Osteoblast (primary cell): ENCODE data around the gene MPV17L. TPM values are rescaled to one million over a fixed set of nuclear protein-coding genes. Genes with fewer than 3 reads are reported as not detected.
"Not testable (repeated sequence)": the region's sequence is repeated elsewhere in the genome, so short reads cannot be mapped to it uniquely, and the experiment has no call there.

ENCODE experiments used
- DNase-seq: peaks from one replicate; pipeline ENCODE4 v3.0.0; 2011; ENCODE audit warnings: low spot score, mixed read lengths; ENCODE audit not compliant: insufficient read length; ENCODE audit errors: missing footprints
- H2AFZ ChIP-seq: 2 replicates; pipeline ENCODE4 v1.6.0; 2011; ENCODE audit warnings: mild to moderate bottlenecking, low read length
- H3K27ac ChIP-seq: 2 replicates; pipeline ENCODE4 v1.5.1; 2011; ENCODE audit warnings: mild to moderate bottlenecking, low read depth, low read length, moderate library complexity
- H3K27me3 ChIP-seq: 2 replicates; pipeline ENCODE4 v1.6.0; 2012; ENCODE audit warnings: mild to moderate bottlenecking, control low read depth, inconsistent platforms, low read length, moderate library complexity; ENCODE audit not compliant: insufficient read depth
- H3K36me3 ChIP-seq: 2 replicates; pipeline ENCODE4 v1.5.1; 2011; ENCODE audit warnings: mild to moderate bottlenecking, low read length, control low read depth, moderate library complexity; ENCODE audit not compliant: insufficient read depth
- H3K4me1 ChIP-seq: 2 replicates; pipeline ENCODE4 v1.5.1; 2011; ENCODE audit warnings: mild to moderate bottlenecking, low read length, control low read depth, moderate library complexity; ENCODE audit not compliant: insufficient read depth
- H3K4me2 ChIP-seq: 2 replicates; pipeline ENCODE4 v1.6.0; 2011; ENCODE audit warnings: mild to moderate bottlenecking, low read length; ENCODE audit not compliant: insufficient read depth
- H3K4me3 ChIP-seq: fragments of 200-600 bp; sonication (generic); 3 replicates; pipeline ENCODE4 v1.5.1; 2012; ENCODE audit warnings: mild to moderate bottlenecking, low read length, inconsistent platforms; ENCODE audit not compliant: insufficient read depth
- H3K79me2 ChIP-seq: 2 replicates; pipeline ENCODE4 v1.6.0; 2012; ENCODE audit warnings: mild to moderate bottlenecking, low read length, control low read depth, inconsistent platforms; ENCODE audit not compliant: insufficient read depth
- H3K9me3 ChIP-seq: 2 replicates; pipeline ENCODE4 v1.5.1; 2011; ENCODE audit warnings: low read depth, low read length, control low read depth
- H4K20me1 ChIP-seq: 2 replicates; pipeline ENCODE4 v1.6.0; 2012; ENCODE audit warnings: mild to moderate bottlenecking, low read length, control low read depth; ENCODE audit not compliant: insufficient read depth
- total RNA-seq: library from RNA; depleted of rRNA; stranded (reverse); fragments of >200 nt; gene quantifications from 2 replicates; pipeline ENCODE4 v1.2.3, GENCODE V29; 2012
- TF ChIP-seq, protein P1 (sequence below): IDR thresholded peaks from 2 replicates; pipeline ENCODE4 v1.5.1; 2011; ENCODE audit warnings: mild to moderate bottlenecking, low read depth, low read length, moderate library complexity; ENCODE audit errors: extremely low read depth

MPV17L gene
- total RNA-seq, 1 donor, result 0.36 TPM

DNA sequence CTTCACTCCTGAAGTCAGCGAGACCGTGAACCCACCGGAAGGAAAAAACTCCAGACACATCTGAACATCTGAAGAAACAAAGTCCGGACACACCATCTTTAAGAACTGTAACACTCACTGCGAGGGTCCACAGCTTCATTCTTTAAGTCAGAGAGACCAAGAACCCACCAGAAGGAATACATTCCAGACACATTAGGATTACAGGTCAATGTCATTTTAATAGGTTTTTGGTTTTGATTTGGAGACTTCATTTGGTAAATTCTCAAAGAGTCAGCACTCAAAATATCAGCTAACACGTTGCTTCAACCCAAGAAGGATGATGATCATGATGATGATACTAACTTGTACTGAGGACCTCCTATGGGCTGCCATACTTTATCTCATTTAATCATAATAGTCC lies 31.2 kb downstream of the MPV17L start:
- peaks cover 16% of the 10 kb centered on the region for H3K27me3 ChIP-seq
- H3K4me3 ChIP-seq, result no peak overlapping the region
- H3K9me3 ChIP-seq, result no peaks in the 10 kb centered on the region
- TF ChIP-seq, protein P1, sequence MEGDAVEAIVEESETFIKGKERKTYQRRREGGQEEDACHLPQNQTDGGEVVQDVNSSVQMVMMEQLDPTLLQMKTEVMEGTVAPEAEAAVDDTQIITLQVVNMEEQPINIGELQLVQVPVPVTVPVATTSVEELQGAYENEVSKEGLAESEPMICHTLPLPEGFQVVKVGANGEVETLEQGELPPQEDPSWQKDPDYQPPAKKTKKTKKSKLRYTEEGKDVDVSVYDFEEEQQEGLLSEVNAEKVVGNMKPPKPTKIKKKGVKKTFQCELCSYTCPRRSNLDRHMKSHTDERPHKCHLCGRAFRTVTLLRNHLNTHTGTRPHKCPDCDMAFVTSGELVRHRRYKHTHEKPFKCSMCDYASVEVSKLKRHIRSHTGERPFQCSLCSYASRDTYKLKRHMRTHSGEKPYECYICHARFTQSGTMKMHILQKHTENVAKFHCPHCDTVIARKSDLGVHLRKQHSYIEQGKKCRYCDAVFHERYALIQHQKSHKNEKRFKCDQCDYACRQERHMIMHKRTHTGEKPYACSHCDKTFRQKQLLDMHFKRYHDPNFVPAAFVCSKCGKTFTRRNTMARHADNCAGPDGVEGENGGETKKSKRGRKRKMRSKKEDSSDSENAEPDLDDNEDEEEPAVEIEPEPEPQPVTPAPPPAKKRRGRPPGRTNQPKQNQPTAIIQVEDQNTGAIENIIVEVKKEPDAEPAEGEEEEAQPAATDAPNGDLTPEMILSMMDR, result no peak
- no peak for DNase-seq
- H3K79me2 ChIP-seq, result no peaks in the 10 kb centered on the region
- no peaks in the 10 kb centered on the region for H3K4me1 ChIP-seq
- no peak overlapping the region for H3K4me2 ChIP-seq
- H2AFZ ChIP-seq, result no peak overlapping the region
- no peaks in the 10 kb centered on the region for H4K20me1 ChIP-seq
- no peaks in the 10 kb centered on the region for H3K36me3 ChIP-seq
- H3K27ac ChIP-seq, result no peak overlapping the region

DNA sequence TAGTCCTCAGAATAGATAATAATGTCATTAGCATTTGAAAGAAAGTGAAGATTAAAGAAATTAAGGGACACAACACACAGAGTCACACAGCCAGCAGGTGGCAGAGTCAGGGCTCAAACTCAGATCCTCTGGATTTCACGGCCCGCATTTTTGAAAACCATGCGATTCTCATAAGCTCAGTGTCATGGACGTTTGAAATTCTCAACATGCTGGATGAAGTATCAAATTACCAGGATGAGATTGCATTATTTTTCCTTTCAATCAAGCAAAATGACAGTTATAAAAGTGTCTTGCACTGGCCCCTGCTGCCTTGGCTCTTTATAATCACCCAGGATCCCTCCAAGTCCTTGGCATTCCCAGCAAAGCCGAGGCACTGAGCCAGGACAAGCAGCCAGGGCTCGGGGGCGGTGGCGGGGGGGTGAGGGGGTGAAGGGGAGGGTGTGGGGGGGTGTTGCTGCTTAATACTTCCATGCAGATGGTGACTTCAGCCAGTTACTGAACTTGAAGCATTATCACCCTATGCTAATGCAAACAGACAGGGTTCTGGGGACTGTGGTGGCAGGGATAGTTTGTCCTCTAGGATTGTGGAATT lies 32.2 kb downstream of the MPV17L start:
- Histone ChIP-seq H3K9me3 (no peaks in the 10 kb centered on the region), H3K79me2 (no peaks in the 10 kb centered on the region), H3K36me3 (no peaks in the 10 kb centered on the region), H3K27me3 (peaks cover 14% of the 10 kb centered on the region), H3K4me1 (no peaks in the 10 kb centered on the region), H3K27ac (no peak overlapping the region), H2AFZ (peak overlapping the region; percentile 43), H4K20me1 (no peaks in the 10 kb centered on the region), H3K4me2 (peak overlapping the region; percentile 64), H3K4me3 (peak overlapping the region; percentile 18)
- peak; percentile 94 for DNase-seq
- TF ChIP-seq, protein P1, result peak; percentile 75

GRCh38 chr16:15430884-15431283 lies 35.3 kb downstream of the MPV17L start:
- H3K27me3 ChIP-seq, H2AFZ ChIP-seq, H3K9me3 ChIP-seq, H3K4me2 ChIP-seq, H3K4me3 ChIP-seq, H3K27ac ChIP-seq, DNase-seq, H4K20me1 ChIP-seq, H3K36me3 ChIP-seq, H3K4me1 ChIP-seq: not testable (repeated sequence)
- H3K79me2 ChIP-seq, result peaks cover 19% of the 10 kb centered on the region

GRCh38 chr16:15434079-15434424 lies 38.5 kb downstream of the MPV17L start:
- H3K4me3 ChIP-seq, result peak overlapping the region; percentile 91
- H3K4me2 ChIP-seq, result peak overlapping the region; percentile 82
- no peaks in the 10 kb centered on the region for H3K27me3 ChIP-seq
- peaks cover 16% of the 10 kb centered on the region for H3K4me1 ChIP-seq
- H3K9me3 ChIP-seq, result no peaks in the 10 kb centered on the region
- no peak overlapping the region for H3K27ac ChIP-seq
- H3K36me3 ChIP-seq, result no peaks in the 10 kb centered on the region
- DNase-seq, result no peak
- H4K20me1 ChIP-seq, result peaks cover 12% of the 10 kb centered on the region
- peak overlapping the region; percentile 95 for H2AFZ ChIP-seq
- TF ChIP-seq, protein P1, result no peak
- H3K79me2 ChIP-seq, result peaks cover 47% of the 10 kb centered on the region
